ENCODE measurements around the gene CAMK1D.

Gene CAMK1D

DNA sequence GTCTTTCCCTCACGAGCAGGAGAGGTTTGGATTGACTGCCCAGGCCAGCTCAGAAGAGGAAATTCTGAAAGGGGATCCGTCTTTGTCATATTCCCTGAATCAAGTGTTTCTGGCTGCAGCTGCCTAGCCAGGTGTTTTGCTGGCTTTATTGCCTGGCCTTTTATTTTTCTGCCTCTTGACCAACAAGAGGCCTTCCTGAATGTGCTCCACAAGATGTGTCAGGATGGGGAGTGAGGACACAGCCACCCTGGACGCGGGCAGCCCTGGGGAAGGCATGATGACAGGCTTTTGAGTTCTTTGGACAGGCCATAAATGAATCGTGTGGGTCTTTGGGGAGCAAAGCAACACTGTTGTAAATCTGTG is 163.6 kb downstream of the CAMK1D start:
- no peak overlapping the region for H3K4me2 ChIP-seq
- no peaks in the 10 kb centered on the region for H4K20me1 ChIP-seq (ENCODE audit: insufficient read depth)
- no peak overlapping the region for H3K9ac ChIP-seq
- TF ChIP-seq, protein P1, sequence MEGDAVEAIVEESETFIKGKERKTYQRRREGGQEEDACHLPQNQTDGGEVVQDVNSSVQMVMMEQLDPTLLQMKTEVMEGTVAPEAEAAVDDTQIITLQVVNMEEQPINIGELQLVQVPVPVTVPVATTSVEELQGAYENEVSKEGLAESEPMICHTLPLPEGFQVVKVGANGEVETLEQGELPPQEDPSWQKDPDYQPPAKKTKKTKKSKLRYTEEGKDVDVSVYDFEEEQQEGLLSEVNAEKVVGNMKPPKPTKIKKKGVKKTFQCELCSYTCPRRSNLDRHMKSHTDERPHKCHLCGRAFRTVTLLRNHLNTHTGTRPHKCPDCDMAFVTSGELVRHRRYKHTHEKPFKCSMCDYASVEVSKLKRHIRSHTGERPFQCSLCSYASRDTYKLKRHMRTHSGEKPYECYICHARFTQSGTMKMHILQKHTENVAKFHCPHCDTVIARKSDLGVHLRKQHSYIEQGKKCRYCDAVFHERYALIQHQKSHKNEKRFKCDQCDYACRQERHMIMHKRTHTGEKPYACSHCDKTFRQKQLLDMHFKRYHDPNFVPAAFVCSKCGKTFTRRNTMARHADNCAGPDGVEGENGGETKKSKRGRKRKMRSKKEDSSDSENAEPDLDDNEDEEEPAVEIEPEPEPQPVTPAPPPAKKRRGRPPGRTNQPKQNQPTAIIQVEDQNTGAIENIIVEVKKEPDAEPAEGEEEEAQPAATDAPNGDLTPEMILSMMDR (conservative IDR thresholded peaks at IDR 0.05; ENCODE audit: low read depth, low read length): no peak
- no peaks in the 10 kb centered on the region; the same call in 1 of the 2 replicates for H3K79me2 ChIP-seq (ENCODE audit: insufficient read depth, low read depth)
- no peaks in the 10 kb centered on the region for H3K27me3 ChIP-seq (ENCODE audit: insufficient read depth, low read depth)
- H3K4me3 ChIP-seq (IDR thresholded peaks at IDR 0.05; ENCODE audit: insufficient read depth, low read depth, low read length): no peak overlapping the region
- H3K36me3 ChIP-seq (ENCODE audit: insufficient read depth): no peaks in the 10 kb centered on the region
- H2AFZ ChIP-seq (ENCODE audit: low read depth): no peak overlapping the region
- H3K4me1 ChIP-seq (ENCODE audit: low read depth, poor library complexity, severe bottlenecking): peaks cover 11% of the 10 kb centered on the region
- no peak overlapping the region for H3K27ac ChIP-seq

DNA sequence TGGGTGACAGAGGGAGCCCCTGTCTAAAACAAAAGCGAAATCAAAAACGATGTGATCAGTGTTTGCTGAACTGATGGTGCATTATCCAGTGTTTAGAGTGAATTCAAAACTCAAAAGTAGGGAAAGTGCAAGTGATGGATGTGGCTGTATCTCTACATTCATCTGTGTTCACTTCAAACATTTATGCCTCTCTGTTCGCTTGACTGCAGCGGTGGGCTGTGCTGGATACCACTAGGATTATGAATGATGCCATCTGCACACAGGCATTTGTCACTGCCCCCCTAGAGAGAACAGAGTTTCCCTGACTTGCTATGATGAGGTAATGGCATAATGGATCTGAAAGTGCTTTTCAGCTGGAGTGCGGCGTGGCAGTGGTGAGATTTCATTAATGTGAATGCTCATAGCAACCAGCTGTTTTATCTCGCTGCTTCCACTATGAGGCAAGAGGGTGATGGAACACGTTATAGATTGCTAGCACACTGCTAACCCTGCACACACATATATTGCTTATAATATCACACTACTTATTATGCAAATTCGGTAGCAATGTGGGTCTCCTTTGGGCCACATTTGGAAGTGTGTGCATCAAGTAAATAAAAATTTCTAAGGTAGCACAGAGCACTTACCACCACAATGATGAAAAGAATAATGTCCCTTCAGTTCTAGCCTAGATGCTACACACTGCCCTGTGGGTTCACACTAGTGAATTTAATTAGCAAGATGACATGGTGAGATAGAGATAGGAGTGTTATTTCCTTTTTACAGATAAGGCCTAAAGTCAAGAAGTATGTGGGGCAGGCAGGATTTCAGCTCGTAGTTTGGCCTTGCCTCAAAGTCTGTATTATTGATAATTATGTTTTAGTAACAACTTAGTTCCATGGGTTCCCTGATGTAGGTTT is 164.7 kb downstream of the CAMK1D start:
- Histone ChIP-seq H3K27me3 (ENCODE audit: insufficient read depth, low read depth) (no peaks in the 10 kb centered on the region), H3K4me3 (IDR thresholded peaks at IDR 0.05; ENCODE audit: insufficient read depth, low read depth, low read length) (no peak overlapping the region), H4K20me1 (ENCODE audit: insufficient read depth) (no peaks in the 10 kb centered on the region), H3K4me1 (ENCODE audit: low read depth, poor library complexity, severe bottlenecking) (peaks cover 8% of the 10 kb centered on the region), H3K9ac (no peak overlapping the region), H3K36me3 (ENCODE audit: insufficient read depth) (no peaks in the 10 kb centered on the region), H3K27ac (no peak overlapping the region), H3K4me2 (no peak overlapping the region), H2AFZ (ENCODE audit: low read depth) (no peak overlapping the region), H3K79me2 (ENCODE audit: insufficient read depth, low read depth) (no peaks in the 10 kb centered on the region; the same call in 1 of the 2 replicates)
- TF ChIP-seq, protein P1 (conservative IDR thresholded peaks at IDR 0.05; ENCODE audit: low read depth, low read length): no peak

DNA sequence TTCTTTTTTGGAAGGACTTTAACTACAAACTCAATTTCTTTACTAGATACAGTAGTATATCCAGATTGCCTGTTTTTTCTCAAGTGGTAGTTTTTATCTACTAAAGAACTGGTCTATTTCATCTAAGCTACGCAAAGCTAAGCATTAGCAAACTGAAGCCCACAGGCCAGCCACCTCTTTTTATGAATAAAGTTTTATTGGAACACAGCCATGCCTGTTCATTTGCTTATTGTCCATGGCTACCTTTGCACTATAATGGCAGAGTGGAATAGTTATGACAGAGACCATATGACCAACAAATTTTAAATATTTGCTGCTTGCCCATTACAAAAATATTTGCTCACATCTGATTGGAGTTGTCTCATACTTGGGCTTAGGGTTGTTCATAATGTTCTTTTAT is 168.7 kb downstream of the CAMK1D start:
- no peaks in the 10 kb centered on the region for H3K27me3 ChIP-seq (ENCODE audit: insufficient read depth, low read depth)
- no peak overlapping the region for H3K4me2 ChIP-seq
- H3K4me1 ChIP-seq (ENCODE audit: low read depth, poor library complexity, severe bottlenecking): no peaks in the 10 kb centered on the region
- H3K9ac ChIP-seq: no peak overlapping the region
- no peaks in the 10 kb centered on the region; the same call in 1 of the 2 replicates for H3K79me2 ChIP-seq (ENCODE audit: insufficient read depth, low read depth)
- H3K27ac ChIP-seq: no peak overlapping the region
- H2AFZ ChIP-seq (ENCODE audit: low read depth): no peak overlapping the region
- H3K36me3 ChIP-seq (ENCODE audit: insufficient read depth): no peaks in the 10 kb centered on the region
- TF ChIP-seq, protein P1 (conservative IDR thresholded peaks at IDR 0.05; ENCODE audit: low read depth, low read length): no peak
- no peak overlapping the region for H3K4me3 ChIP-seq (IDR thresholded peaks at IDR 0.05; ENCODE audit: insufficient read depth, low read depth, low read length)
- no peaks in the 10 kb centered on the region for H4K20me1 ChIP-seq (ENCODE audit: insufficient read depth)

DNA sequence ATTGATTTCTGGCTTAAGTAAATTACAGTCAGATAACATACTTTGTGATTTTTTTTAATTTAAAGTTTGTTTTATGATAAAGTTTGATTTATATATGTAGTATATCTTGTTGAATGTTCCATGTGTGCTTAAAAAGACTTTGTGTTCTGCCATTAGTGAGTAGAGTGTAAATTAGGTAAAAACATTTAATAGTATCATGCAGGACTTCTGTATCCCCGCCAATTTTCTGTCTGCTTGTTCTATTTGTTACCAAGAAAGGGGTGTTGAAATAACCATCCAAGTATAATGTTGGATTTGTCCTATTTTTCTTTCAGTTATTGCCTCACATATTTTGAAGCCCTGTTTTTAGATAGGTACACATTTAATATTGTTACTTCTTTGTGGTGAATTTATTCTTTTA is 172.1 kb downstream of the CAMK1D start:
- no peak overlapping the region for H3K27ac ChIP-seq
- no peaks in the 10 kb centered on the region for H3K4me1 ChIP-seq (ENCODE audit: low read depth, poor library complexity, severe bottlenecking)
- no peak overlapping the region for H3K9ac ChIP-seq
- H3K79me2 ChIP-seq (ENCODE audit: insufficient read depth, low read depth): no peaks in the 10 kb centered on the region; the same call in 1 of the 2 replicates
- H3K4me2 ChIP-seq: no peak overlapping the region
- no peaks in the 10 kb centered on the region for H3K27me3 ChIP-seq (ENCODE audit: insufficient read depth, low read depth)
- no peak overlapping the region for H3K4me3 ChIP-seq (IDR thresholded peaks at IDR 0.05; ENCODE audit: insufficient read depth, low read depth, low read length)
- TF ChIP-seq, protein P1 (conservative IDR thresholded peaks at IDR 0.05; ENCODE audit: low read depth, low read length): no peak
- H4K20me1 ChIP-seq (ENCODE audit: insufficient read depth): no peaks in the 10 kb centered on the region
- H3K36me3 ChIP-seq (ENCODE audit: insufficient read depth): no peaks in the 10 kb centered on the region
- H2AFZ ChIP-seq (ENCODE audit: low read depth): no peak overlapping the region
